Fibroblast of skin of right biceps (primary cell): ENCODE results near the gene HSDL2.
"Not testable (repeated sequence)": the region's sequence is repeated elsewhere in the genome, so short reads cannot be mapped to it uniquely, and the experiment has no call there.

Experiments
- DNase-seq: peaks from one replicate; pipeline ENCODE4 v3.0.0-alpha.2; 2013

HSDL2 gene

GRCh38 chr9:112367465-112367864 is 12.4 kb upstream of the HSDL2 start:
- no peak for DNase-seq

- no peak for DNase-seq
These were observed 10.1 kb upstream of the HSDL2 start for GRCh38 chr9:112369817-112370216.

- DNase-seq = no peak
These were observed 8.8 kb upstream of the HSDL2 start for GRCh38 chr9:112371060-112371459.

GRCh38 chr9:112373666-112374065 is 6.2 kb upstream of the HSDL2 start:
- not testable (repeated sequence) for DNase-seq

GRCh38 chr9:112374232-112374631 is 5.7 kb upstream of the HSDL2 start:
- DNase-seq = not testable (repeated sequence)

- no peak for DNase-seq
These were observed 4.5 kb upstream of the HSDL2 start for GRCh38 chr9:112375361-112375760.

GRCh38 chr9:112377087-112377486 is 2.8 kb upstream of the HSDL2 start:
- DNase-seq = no peak

GRCh38 chr9:112377684-112378327 is 2.1 kb upstream of the HSDL2 start:
- no peak for DNase-seq

GRCh38 chr9:112378328-112379176 is 1.4 kb upstream of the HSDL2 start:
- DNase-seq = no peak

- peak; percentile 98 for DNase-seq
These were observed 469 bp upstream of the HSDL2 start for GRCh38 chr9:112379177-112380101.

GRCh38 chr9:112380825-112381221 is 915 bp downstream of the HSDL2 start:
- peak; percentile 43 for DNase-seq

- DNase-seq = no peak
These were observed 2.2 kb downstream of the HSDL2 start for GRCh38 chr9:112382066-112382465.

GRCh38 chr9:112382501-112383364 is 2.8 kb downstream of the HSDL2 start:
- no peak for DNase-seq

GRCh38 chr9:112384219-112384618 is 4.3 kb downstream of the HSDL2 start:
- no peak for DNase-seq

- DNase-seq = no peak
These were observed 4.8 kb downstream of the HSDL2 start for GRCh38 chr9:112384690-112385089.

- DNase-seq = no peak
These were observed 7.2 kb downstream of the HSDL2 start for GRCh38 chr9:112387115-112387514.

- not testable (repeated sequence) for DNase-seq
These were observed 10.0 kb downstream of the HSDL2 start for GRCh38 chr9:112389897-112390296.

- DNase-seq = not testable (repeated sequence)
These were observed 12.1 kb downstream of the HSDL2 start for GRCh38 chr9:112391936-112392560.

- DNase-seq = not testable (repeated sequence)
These were observed 13.2 kb downstream of the HSDL2 start for GRCh38 chr9:112393146-112393545.

GRCh38 chr9:112396416-112396815 is 16.5 kb downstream of the HSDL2 start:
- DNase-seq = no peak

GRCh38 chr9:112396872-112397271 is 17.0 kb downstream of the HSDL2 start:
- DNase-seq = no peak
